Activated CD8-positive, alpha-beta memory T cell treated with anti-CD3 and anti-CD28 coated beads, Interleukin-2, amount 50 U/mL, for 1 hour (primary cell): ENCODE measurements around the gene EHHADH.

Experiments used
- DNase-seq: peaks from one replicate; pipeline ENCODE4 v3.0.0-alpha.2; 2020; ENCODE audit errors: extremely low read depth

The EHHADH gene

DNA sequence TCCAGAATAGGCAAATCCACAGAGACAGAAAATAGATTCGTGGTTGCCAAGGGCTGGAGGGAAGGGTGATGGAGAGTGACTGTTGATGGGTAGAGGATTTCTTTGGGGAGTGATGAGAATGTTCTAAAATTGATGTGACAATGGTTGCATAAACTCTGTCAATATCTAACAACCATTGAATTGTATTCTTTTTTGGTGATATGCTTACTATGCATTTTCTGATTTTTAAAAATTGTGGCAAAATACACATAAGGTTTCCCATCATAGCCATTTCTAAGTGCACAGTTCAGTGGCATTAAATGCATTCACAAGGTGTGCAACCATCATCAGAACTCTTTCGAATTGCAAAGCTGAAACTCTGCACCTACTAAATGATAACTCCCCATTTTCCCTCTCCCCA is 56.8 kb downstream of the EHHADH start:
- no peak for DNase-seq

DNA sequence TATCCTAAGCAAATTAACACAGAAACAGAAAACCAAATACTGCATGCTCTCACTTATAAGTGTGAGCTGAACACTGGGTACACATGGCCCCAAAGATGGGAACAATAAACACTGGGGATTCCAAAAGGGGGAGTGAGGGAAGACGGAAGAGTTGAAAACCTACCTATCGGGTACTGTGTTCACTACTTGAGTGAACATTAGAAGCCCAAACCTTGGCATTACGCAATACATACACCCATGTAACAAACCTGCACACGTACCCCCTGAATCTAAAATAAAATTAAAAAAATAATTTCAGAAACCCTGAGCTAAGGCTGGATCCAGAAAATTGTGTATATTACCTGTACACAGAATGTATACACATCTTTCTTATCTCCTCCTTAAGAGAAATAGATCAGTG is 58.2 kb downstream of the EHHADH start:
- no peak for DNase-seq

DNA sequence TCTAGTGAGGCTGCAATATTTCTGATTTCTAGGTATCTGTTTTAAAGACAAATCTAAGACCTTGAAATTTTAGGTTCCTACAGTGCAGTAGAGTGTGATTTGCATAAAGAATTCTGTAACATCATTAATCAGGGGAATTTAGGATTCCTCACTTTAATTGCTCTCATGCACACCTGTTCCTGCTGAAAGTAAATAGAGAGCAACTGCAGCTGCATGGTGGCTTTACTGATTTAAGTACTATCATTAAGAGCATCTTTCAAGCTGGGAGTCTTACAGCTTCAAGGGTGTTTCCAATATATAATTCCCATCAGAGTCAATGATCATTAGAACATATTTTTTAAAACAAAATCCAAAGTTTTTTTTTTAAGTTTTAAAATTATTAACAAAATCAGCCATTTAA is 65.0 kb downstream of the EHHADH start:
- DNase-seq: no peak

DNA sequence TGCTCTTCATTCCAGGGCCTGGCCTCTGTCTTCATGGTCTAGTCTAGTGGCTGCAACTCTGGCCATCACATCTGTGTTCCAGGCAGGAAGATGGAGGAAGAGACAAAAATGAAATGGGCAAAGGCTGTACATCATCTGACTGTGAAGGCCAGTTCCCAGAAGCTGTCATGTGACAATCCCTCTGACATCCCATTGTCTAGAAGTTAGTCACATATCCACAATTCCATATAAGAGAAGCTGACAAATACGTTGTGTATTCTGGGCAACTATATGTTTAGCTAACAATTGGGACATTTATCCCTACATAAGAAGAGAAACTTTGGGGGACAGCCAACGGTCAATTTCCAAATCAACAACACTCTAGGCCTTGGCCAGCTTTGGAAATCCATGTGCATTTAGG is 66.5 kb downstream of the EHHADH start:
- no peak for DNase-seq

DNA sequence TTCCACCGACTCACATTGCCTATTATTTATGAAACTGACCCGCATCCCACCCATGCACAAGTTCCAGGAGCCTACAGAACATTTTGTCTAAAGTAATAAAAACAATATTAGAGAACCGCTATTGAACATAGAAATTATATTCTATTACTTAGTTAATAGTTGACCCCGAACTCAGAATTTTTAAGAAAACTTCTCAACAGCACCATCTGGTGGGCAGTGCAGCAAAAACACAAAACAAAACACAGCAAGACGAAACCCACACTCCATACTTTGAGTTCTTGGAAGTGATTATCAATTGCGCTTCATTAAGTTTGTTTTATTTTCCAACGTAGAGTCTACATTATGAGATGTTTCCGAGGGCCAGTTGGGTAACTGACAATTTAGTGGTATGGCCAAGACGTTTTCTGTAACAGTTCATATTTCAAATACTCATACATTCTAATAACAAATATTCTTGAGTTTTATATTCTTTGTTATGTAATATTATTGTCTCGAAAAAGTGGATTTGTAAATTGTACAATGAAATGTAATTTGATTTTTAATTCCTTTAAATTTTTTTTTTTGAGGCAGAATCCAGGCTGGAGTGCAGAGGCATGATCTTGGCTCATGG is 77.0 kb downstream of the EHHADH start:
- no peak for DNase-seq

DNA sequence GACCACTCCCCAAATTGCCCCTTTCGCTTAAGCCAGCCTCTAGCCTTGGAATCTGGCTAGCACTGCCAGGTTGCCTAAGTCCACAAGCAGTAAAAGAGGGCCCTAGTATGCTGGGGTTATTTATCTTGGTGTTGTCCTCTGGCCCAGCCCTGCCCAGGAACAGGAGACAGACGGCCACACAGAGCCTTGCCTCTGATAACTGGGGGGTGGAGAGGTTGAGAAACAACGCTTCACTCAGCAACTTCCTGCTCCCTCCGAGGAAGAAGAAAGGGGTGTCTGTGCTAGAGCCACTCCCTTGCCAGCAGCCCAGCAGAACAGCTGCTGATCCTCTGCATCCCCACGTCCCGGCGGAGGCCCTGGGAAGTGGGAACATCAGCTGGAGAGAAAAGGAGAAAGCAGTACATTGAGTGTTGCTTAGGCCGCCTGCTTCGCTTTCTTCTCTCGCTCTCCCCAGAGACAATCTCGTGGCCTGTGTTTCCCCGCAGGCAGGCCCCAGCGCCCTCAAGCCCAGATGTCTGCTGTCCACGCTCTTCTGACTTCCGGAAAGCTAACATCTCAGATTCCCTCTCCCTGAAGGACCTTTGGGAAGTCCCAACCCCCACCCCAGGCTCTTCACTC is 78.4 kb downstream of the EHHADH start:
- DNase-seq: no peak

DNA sequence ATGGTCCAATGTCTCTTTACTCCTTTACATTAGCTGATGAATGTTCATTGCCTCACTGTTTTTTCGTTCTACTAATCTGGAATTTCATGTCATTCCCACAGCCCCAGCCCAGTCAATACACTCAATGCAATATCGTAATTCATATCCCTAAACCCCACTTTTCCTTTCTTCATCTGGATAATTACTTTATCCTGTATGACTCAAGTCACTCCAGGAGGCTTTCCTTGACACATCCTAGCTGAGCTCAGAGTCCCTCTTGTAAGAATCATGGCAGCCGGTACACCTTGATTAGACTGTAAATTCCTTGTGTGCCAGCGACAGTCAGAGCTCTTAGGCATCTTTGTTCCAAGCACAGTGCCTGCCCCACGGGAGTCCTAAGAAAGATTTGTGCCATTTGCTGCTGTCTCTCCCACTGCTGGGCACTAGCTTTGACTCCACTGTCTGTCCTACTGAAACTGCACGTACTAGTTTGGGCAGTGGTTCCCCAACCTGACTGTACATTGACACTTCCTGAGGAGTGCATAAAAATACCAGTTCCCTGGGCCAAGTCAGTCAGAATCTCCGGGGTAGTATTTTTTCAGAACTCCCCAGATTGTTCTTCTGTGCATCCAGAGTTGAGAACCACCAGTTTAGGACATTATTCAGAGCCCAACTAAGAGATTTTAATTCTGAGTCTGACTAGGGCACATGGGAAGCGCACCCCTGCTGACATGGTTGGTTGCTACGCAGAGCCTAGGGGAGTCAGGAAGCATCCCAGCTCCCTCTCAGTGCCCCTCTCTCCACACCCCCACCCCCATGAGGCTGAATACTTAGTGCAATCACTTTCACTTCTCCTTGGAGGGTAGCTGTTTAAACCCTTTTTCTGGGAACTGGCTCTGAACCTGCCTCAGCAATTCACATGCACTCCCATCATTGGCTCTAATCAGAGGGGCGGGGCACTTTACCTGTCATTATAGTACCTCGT is 81.5 kb downstream of the EHHADH start:
- no peak for DNase-seq

DNA sequence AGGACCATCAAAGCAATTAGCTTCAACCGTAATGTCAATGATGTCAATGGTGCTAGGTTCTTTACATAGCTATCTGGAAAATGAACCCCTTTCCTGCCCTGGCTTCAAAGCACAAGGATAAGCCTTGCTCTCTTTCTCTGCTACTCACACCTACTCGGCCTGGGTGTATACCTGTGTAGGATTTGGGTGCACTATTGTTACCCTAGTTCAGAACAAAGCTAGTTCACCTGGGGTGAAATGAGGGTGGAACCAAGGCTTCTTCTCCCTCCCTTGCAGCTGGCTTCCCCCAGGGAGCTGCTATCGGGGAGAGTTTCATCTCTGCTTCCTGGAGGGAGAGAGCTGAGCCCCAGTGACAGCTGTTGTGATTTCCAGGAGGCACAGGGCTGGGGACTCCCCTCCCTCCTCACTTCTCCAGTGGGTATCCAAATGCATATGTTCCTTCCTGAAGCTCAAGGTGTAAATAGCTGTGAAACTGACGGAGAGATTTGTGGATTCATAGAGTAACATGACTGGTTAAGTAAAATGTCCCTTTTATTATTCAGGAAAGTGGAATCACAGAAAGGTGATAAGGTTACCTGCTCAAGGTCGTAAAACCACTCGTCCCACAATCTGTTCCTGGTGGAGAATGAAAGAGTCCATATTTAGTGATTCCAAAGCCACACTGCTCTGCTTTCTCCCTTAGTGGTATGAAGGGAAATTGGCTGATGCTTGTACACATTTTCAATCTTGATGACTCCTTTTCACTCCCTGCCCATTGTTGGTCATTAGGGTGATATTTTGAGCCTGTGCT is 89.2 kb downstream of the EHHADH start:
- no peak for DNase-seq

DNA sequence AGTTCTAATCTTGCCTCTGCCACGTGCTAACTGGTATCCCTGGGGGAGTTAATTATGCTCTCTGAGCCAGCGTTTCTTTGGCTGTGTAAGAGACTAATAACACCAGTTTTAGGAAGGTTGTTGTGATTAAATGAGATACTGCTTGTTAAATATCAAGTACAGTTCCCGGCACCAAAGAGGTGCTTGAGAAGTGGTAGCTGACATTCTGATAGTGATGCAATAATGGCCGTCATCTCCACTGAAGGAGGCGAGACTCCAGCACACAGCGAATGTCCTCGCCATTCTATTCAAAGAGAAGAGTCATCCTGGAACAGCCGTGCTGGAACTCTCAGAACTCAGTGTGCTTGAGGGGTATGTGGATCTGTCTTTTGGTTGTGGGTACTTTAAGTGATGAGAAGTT is 91.2 kb downstream of the EHHADH start:
- no peak for DNase-seq

DNA sequence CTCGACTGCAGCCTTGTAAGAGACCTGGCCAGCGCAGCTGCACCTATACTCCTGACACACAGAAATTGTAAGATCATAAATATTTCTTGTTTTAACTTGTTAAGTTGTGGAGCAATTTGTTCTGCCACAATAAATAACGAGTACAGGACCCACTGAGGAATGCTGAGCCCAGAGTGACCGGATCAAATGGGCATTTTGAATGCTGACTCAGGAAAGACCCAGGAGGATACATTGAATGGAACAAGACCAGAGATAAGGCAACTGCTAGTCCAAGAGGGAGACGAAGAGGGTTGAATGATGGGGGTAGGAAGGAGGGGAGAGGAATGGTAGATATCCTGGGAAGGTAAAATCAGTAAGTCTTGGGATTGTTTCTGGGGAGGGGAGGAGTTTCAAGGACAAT is 92.1 kb downstream of the EHHADH start:
- no peak for DNase-seq

DNA sequence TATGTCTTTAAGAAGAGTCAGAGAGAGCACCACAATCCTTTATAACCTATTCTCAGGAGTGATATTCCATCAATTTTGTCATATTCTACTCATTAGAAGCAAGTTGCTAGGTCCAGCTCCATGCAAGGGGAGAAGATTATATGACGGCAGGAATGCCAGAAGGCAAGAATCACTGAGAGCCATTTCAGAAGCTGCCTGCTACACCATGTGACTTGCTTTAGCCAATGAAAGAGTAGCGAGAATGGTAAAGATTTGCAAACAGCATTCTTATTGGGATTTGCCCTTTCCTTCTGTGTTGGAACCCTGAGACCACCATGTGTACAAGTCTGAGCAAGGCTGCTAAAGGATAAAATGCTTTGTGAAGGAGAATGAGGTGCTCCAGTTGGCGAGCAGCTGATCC is 96.5 kb downstream of the EHHADH start:
- no peak for DNase-seq

DNA sequence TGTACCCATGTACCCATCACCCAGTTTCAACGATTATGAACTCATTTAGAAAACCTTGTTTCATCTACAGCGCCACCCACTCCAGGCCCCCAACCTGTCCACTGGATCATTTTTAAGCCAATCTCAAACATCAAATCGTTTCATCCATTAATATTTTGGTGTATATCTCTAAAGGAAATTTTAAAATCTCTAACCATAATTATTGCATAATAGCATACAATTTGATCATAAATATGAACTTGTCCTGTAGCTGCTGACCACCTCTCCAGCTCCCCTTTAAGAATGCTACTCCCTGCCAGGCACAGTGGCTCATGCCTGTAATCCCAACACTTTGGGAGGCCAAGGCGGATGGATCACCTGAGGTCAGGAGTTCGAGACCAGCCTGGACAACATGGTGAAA is 98.2 kb downstream of the EHHADH start:
- no peak for DNase-seq

DNA sequence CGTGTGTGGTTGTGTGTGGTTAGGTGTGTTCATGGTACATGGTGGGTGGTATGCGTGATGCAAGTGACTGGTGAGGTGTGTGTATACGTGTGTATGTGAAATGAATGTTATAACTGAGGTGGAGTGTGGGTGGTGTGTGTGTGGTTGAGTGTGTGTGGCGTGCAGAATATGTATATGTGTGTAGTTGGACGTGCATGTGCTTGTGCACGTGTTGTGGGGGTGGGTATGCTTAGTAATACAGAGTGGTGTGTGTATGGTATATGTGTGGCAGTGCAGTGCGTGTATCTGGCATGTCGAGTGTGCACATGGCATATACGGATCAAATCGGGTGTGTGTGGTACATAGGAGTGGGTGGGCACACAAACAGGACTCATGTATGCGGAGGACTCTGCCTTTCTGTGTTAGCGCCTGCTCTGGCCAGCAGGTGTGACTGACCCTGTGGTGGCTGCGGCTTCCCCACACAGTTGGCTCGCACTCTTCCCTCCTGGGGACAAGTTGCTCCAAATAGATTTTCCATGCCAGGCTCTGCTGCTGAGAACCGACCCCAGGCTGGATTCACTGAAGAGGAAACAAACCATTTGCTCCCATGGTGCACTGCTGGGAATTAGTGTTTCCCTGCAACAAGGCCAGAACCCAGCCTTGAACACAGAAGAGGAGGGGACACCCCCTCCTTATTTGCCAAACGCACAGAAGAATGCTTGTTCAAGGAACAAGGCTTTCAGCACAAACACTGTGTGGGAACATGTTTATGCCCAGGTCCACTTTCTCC is 99.8 kb downstream of the EHHADH start:
- DNase-seq: no peak

DNA sequence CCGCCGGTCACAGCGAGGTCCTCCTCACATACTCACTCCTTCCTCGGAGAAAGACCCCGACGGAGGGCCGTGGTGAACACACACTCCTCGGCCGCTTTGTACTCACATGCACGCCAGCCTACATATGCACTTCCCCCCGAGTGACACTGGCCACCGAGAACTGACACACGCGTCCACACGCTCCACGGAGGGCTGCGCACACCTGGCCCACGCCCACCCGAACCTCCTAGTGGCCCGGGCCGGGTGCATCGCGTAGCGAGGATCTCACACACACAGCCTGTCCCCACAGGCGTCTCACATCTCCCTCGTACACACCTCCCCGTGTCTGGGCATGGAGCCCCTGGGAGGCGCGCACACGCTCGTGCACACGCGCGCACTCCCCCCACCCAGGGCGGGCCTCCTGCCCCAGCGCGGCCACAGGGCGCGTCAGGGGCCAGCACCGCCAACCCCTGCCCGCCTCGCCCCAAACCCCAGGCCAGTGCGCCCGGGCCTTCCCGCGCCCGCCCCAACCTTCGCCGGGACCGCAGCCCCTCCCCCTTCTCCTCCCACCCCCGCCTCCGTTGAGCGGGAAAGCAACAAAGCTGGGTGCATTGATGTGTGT is 100.6 kb downstream of the EHHADH start:
- no peak for DNase-seq

DNA sequence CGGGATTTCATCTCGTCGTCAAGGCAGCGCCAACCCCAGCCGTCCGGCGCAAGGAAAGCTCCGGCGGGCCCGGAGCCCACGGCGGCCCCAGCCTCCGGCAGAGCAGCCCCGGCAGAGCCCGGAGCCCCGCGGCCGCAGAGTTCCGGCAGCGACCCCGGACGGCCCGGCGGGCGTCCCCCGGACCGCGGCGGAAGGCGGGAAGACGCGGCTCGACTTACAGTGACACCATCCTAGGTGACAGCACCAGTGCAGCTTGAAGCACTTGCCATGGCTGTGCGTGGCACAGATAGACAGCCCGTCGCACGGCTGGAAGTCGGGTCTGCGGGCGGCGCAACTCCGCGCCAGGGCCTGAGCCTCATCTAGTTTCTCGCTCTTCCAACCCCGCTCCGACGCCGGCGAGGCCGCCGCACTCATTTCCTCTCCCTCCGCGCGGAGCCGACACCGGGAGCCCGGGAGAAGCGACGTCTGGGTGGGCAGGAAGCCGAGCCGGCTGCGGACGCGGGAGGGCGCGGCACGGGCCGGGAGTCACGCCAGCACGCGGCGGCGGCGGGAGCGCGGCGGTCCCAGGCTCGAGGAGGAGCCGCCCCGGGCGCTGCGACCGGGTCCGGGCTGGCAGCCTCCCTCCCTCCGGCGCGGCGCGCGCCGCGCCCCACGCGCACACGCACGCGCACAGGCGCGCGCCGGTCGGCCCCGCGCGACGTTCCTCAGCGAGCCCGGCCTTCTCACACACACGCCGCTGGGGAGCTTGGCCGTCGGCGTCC is 101.3 kb downstream of the EHHADH start, which contains the start of gene C3orf70:
C3orf70 (minus strand) TSS at position 651 of the 761 bp plus-strand sequence; CDS start at position 414, 237 bp downstream.
- DNase-seq: no peak

DNA sequence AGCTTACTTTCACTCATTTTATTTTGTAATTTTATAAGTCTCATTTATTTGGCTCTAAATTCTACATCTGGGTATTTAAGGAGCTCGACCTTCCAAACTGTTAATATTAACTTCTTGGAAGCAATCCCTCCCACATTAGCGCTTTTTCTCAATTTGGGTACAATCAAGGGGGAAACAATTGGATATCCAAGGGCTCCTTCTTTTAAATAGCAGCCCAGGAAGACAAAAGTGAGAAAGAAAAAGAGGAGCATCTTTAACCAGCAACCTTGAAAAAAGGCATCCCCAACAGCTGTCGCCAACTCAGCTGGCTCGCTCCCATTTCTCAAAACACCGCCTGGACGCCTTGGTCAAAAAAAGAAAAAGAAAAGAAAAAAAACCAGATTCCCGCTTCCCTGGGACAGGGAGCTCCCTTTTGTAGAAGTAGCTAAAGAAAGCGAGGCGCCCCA is 101.9 kb downstream of the EHHADH start:
- DNase-seq: no peak

DNA sequence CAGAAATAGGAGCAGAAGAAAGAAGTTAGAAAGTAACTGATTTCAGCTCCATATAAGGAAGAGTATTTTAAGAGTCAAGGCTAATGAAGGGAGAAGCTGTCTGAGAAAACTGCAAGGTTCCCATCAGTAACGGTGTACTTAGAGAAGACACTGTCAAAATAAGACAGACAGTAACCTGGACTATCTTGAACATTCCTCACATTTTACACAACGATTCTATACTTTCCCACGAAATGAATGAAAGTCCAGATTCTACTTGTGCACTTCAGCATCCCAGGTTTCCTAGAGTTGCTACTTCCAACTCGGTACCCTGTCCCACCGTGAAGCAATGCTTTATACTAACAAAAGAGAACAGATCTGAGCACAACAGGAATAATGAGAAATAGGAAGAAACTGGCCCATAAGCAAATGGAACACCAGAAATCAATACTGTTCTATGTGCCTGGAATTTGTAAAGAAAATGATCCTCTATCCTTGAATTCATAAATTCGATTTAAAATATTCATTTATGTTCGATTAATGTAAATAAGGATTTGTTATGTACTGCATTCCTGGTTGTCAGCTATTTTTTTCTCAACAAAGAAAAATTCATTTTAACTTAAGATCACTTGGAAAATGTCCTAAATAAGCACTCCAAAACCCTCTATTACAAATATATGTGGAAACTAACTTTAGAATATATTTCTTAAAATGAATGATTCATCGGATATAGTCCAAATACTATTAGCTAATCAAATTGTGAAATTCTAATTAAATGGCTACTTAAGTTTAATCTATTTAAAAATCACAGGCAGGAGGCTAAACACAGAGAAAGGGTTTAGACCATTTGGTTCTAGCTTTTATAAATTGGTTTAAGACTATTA is 102.5 kb downstream of the EHHADH start:
- DNase-seq: no peak

DNA sequence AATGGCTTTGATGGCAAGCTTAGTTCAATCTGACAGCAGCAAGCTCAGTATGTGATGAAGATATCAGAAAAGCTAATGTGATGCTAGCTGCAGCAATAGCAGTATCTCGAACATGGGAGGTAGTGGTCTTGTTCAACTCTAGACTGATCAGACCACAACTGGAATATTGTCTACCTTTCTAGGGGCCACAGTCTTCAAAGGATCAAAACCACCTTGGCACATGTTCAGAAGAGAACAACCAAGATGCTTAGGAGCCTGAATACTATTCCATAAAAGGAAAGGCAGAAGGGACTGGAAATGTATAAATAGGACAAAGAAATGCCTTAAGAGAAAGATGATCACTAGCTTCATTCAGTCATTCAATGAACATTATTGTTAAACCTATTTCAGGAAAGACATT is 103.3 kb downstream of the EHHADH start:
- no peak for DNase-seq

DNA sequence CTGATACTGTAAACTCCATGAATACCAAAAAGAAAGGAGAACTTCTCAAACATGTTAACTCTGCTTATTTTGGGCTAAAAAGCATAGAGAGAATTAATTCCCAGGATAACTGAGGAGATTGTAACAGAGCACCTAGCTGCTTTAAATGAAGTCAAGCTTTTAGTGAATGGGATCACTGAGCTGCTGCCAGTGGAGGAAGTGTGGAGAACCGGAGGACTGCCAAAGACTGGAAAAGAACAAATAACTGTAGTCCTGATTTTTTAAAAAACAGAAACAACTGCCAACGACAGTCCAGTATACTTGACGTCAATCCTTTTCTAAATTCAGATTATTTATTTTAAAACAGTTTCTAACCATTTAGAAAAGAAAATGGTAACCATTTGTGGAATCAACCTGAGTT is 104.3 kb downstream of the EHHADH start:
- no peak for DNase-seq
